Neutrophil (primary cell): ENCODE data around the gene KCNH5.

Experiments used
- H3K27ac ChIP-seq: fragments of 200-600 bp; sonication (generic); 2 replicates; pipeline ENCODE4 v1.5.1; 2016; ENCODE audit warnings: mild to moderate bottlenecking, moderate library complexity
- H3K27me3 ChIP-seq: fragments of 200-600 bp; sonication (generic); 2 replicates; pipeline ENCODE4 v1.6.0; 2016; ENCODE audit warnings: mild to moderate bottlenecking
- H3K36me3 ChIP-seq: fragments of 200-600 bp; sonication (generic); 2 replicates; pipeline ENCODE4 v1.5.1; 2017
- H3K4me1 ChIP-seq, 2 experiments: fragments of 200-600 bp in 1 of 2; sonication (generic) in 1 of 2; 1 replicate in 1 of 2; 2 replicates in 1 of 2; pipeline versions ENCODE4 v1.5.1 to v1.6.1; 2013 to 2016; ENCODE audit warnings: low read depth in 1 of 2, low read length in 1 of 2, mild to moderate bottlenecking in 1 of 2, moderate library complexity in 1 of 2; ENCODE audit not compliant: control insufficient read depth in 1 of 2, insufficient read depth in 1 of 2
- H3K4me3 ChIP-seq, 2 experiments: fragments of 200-600 bp in 1 of 2; sonication (generic) in 1 of 2; 1 replicate in 1 of 2; 2 replicates in 1 of 2; pipeline ENCODE4 v1.5.1; 2013 to 2016; ENCODE audit warnings: low read depth in 1 of 2, low read length in 1 of 2, mild to moderate bottlenecking in 1 of 2, moderate library complexity in 1 of 2
- H3K9me3 ChIP-seq: fragments of 200-600 bp; sonication (generic); 2 replicates; pipeline ENCODE4 v1.5.1; 2016
- CTCF ChIP-seq: fragments of 200-600 bp; sonication (generic); IDR thresholded peaks from 2 replicates; pipeline ENCODE4 v1.5.1; 2016; ENCODE audit warnings: antibody characterized with exemption

The KCNH5 gene

GRCh38 chr14:63006531-63006930 lies 38.7 kb downstream of the KCNH5 start:
- Histone ChIP-seq H3K4me3 (no peak overlapping the region), H3K9me3 (no peaks in the 10 kb centered on the region), H3K27me3 (no peaks in the 10 kb centered on the region), H3K4me1 (no peaks in the 10 kb centered on the region), H3K27ac (no peak overlapping the region), H3K36me3 (no peaks in the 10 kb centered on the region)
- no peak for TF ChIP-seq CTCF

GRCh38 chr14:62994096-62994495 lies 51.2 kb downstream of the KCNH5 start:
- H3K9me3 ChIP-seq: no peaks in the 10 kb centered on the region
- no peak overlapping the region for H3K4me3 ChIP-seq
- H3K36me3 ChIP-seq: no peaks in the 10 kb centered on the region
- H3K27me3 ChIP-seq: no peaks in the 10 kb centered on the region
- no peak overlapping the region for H3K27ac ChIP-seq
- TF ChIP-seq CTCF: no peak
- H3K4me1 ChIP-seq: no peaks in the 10 kb centered on the region

GRCh38 chr14:62988967-62989366 lies 56.3 kb downstream of the KCNH5 start:
- Histone ChIP-seq H3K9me3 (no peaks in the 10 kb centered on the region), H3K27me3 (no peaks in the 10 kb centered on the region), H3K36me3 (no peaks in the 10 kb centered on the region), H3K4me1 (no peaks in the 10 kb centered on the region), H3K27ac (no peak overlapping the region), H3K4me3 (no peak overlapping the region)
- no peak for TF ChIP-seq CTCF

GRCh38 chr14:62983821-62984220 lies 61.4 kb downstream of the KCNH5 start:
- Histone ChIP-seq H3K27ac (no peak overlapping the region), H3K4me3 (no peak overlapping the region), H3K36me3 (no peaks in the 10 kb centered on the region), H3K4me1 (no peaks in the 10 kb centered on the region), H3K9me3 (no peaks in the 10 kb centered on the region), H3K27me3 (no peaks in the 10 kb centered on the region)
- TF ChIP-seq CTCF: no peak

- Histone ChIP-seq H3K9me3 (no peaks in the 10 kb centered on the region), H3K36me3 (no peaks in the 10 kb centered on the region), H3K4me3 (no peak overlapping the region), H3K27ac (no peak overlapping the region), H3K27me3 (no peaks in the 10 kb centered on the region), H3K4me1 (no peaks in the 10 kb centered on the region)
- no peak for TF ChIP-seq CTCF
Measured at GRCh38 chr14:62980693-62981092, 64.6 kb downstream of the KCNH5 start.

GRCh38 chr14:62957562-62957961 lies 87.7 kb downstream of the KCNH5 start:
- Histone ChIP-seq H3K9me3 (no peaks in the 10 kb centered on the region), H3K27ac (no peak overlapping the region), H3K4me1 (no peaks in the 10 kb centered on the region), H3K36me3 (no peaks in the 10 kb centered on the region), H3K27me3 (no peaks in the 10 kb centered on the region), H3K4me3 (no peak overlapping the region)
- no peak for TF ChIP-seq CTCF
